GM18508 (cell line): ENCODE data around the gene KRTAP2-4.
"Not testable (repeated sequence)": the region's sequence is repeated elsewhere in the genome, so short reads cannot be mapped to it uniquely, and the experiment has no call there.

Source experiments
- ATAC-seq: cut with Tn5 transposase; IDR thresholded peaks from one replicate; pipeline ENCODE4 v1.9.1; 2021; ENCODE audit warnings: moderate number of reproducible peaks; ENCODE audit not compliant: insufficient read depth, unreplicated experiment

Gene KRTAP2-4

GRCh38 chr17:41065829-41066624 is at the start of gene KRTAP2-4:
KRTAP2-4 (minus strand) TSS chr17:41065879; CDS start chr17:41065845, 34 bp downstream.
- no peak for ATAC-seq

- no peak for ATAC-seq
Measured at GRCh38 chr17:41111151-41111885, 45.6 kb upstream of the KRTAP2-4 start.

GRCh38 chr17:41108728-41109386 is 43.2 kb upstream of the KRTAP2-4 start:
- ATAC-seq, result not testable (repeated sequence)

- no peak for ATAC-seq
Measured at GRCh38 chr17:41107941-41108450, 42.3 kb upstream of the KRTAP2-4 start.

GRCh38 chr17:41105347-41105746 is 39.7 kb upstream of the KRTAP2-4 start, which contains the start of gene KRTAP4-9:
KRTAP4-9 (plus strand) TSS chr17:41105389; CDS start chr17:41105389, 0 bp downstream.
- ATAC-seq, result not testable (repeated sequence)

- ATAC-seq, result not testable (repeated sequence)
Measured at GRCh38 chr17:41104386-41105038, 38.8 kb upstream of the KRTAP2-4 start.

GRCh38 chr17:41103896-41104295 is 38.2 kb upstream of the KRTAP2-4 start:
- ATAC-seq, result no peak

GRCh38 chr17:41101586-41102259 is 36.0 kb upstream of the KRTAP2-4 start, which contains the start of gene KRTAP4-16:
KRTAP4-16 (minus strand) TSS chr17:41102209; CDS start chr17:41102209, 0 bp downstream.
- no peak for ATAC-seq

- ATAC-seq, result not testable (repeated sequence)
Measured at GRCh38 chr17:41099682-41100480, 34.2 kb upstream of the KRTAP2-4 start.

- ATAC-seq, result no peak
Measured at GRCh38 chr17:41098481-41098880, 32.8 kb upstream of the KRTAP2-4 start.

GRCh38 chr17:41098042-41098441 is 32.4 kb upstream of the KRTAP2-4 start, which contains the start of gene KRTAP4-8:
KRTAP4-8 (minus strand) TSS chr17:41098142; CDS start chr17:41098084, 58 bp downstream.
- ATAC-seq, result no peak

- ATAC-seq, result no peak
Measured at GRCh38 chr17:41096055-41096454, 30.4 kb upstream of the KRTAP2-4 start.

- ATAC-seq, result not testable (repeated sequence)
Measured at GRCh38 chr17:41088760-41089352, 23.2 kb upstream of the KRTAP2-4 start.

- ATAC-seq, result not testable (repeated sequence)
Measured at GRCh38 chr17:41084100-41084856, 18.6 kb upstream of the KRTAP2-4 start, which contains the start of gene KRTAP4-7. KRTAP4-7 (plus strand) TSS chr17:41084150; CDS start chr17:41084207, 57 bp downstream.

- ATAC-seq, result not testable (repeated sequence)
Measured at GRCh38 chr17:41083427-41083826, 17.7 kb upstream of the KRTAP2-4 start.

GRCh38 chr17:41082626-41083025 is 16.9 kb upstream of the KRTAP2-4 start:
- no peak for ATAC-seq

- no peak for ATAC-seq
Measured at GRCh38 chr17:41076788-41077187, 11.1 kb upstream of the KRTAP2-4 start.
